GM23338 (cell line): ENCODE data around the gene PML. TPM values are rescaled to one million over a fixed set of nuclear protein-coding genes. Genes with fewer than 3 reads are reported as not detected.
A peak's percentile ranks its signal among the peaks of the same experiment; 100 is the strongest.
"Not testable (repeated sequence)": the region's sequence is repeated elsewhere in the genome, so short reads cannot be mapped to it uniquely, and the experiment has no call there.

Experiments used
- ATAC-seq: fragments of 200-7000 bp; cut with Tn5 transposase; 3 replicates; pipeline ENCODE4 v1.9.1; 2020
- DNase-seq: peaks from one replicate; pipeline ENCODE4 v3.0.0-alpha.2; 2015; ENCODE audit warnings: low spot score
- H2AFZ ChIP-seq: fragments of 200-600 bp; sonication (generic); 2 replicates; pipeline ENCODE4 v1.8.0; 2016; ENCODE audit warnings: antibody characterized with exemption, mild to moderate bottlenecking, moderate library complexity
- H3F3A ChIP-seq: fragments of 200-600 bp; sonication (generic); replicated peaks from 2 replicates; pipeline ENCODE4 v1.8.0; 2017; ENCODE audit warnings: antibody characterized with exemption, mixed run types, low read depth
- H3K27ac ChIP-seq: fragments of 200-600 bp; sonication (generic); 2 replicates; pipeline ENCODE4 v1.6.1; 2016; ENCODE audit warnings: low read depth
- H3K27me3 ChIP-seq: fragments of 200-600 bp; sonication (generic); 2 replicates; pipeline ENCODE4 v1.8.0; 2016; ENCODE audit warnings: mild to moderate bottlenecking, mixed run types, moderate library complexity; ENCODE audit not compliant: insufficient read depth
- H3K36me3 ChIP-seq: fragments of 200-600 bp; sonication (generic); 2 replicates; pipeline ENCODE4 v1.8.0; 2016; ENCODE audit warnings: mild to moderate bottlenecking; ENCODE audit not compliant: insufficient read depth
- H3K4me1 ChIP-seq: fragments of 200-600 bp; sonication (generic); 2 replicates; pipeline ENCODE4 v1.8.0; 2016; ENCODE audit warnings: mild to moderate bottlenecking, moderate library complexity; ENCODE audit not compliant: insufficient read depth
- H3K4me2 ChIP-seq: fragments of 200-600 bp; sonication (generic); 2 replicates; pipeline ENCODE4 v1.7.1; 2017; ENCODE audit warnings: mixed run types
- H3K4me3 ChIP-seq: fragments of 200-600 bp; sonication (generic); 2 replicates; pipeline ENCODE4 v1.6.1; 2016; ENCODE audit warnings: mixed run types
- H3K79me2 ChIP-seq: fragments of 200-600 bp; sonication (generic); replicated peaks from 2 replicates; pipeline ENCODE4 v1.8.0; 2017; ENCODE audit warnings: mild to moderate bottlenecking; ENCODE audit not compliant: insufficient read depth
- H3K9me2 ChIP-seq: fragments of 200-600 bp; sonication (generic); 2 replicates; pipeline ENCODE4 v1.8.0; 2017; ENCODE audit not compliant: insufficient read depth
- H4K20me1 ChIP-seq: fragments of 200-600 bp; sonication (generic); replicated peaks from 2 replicates; pipeline ENCODE4 v1.8.0; 2017; ENCODE audit warnings: mild to moderate bottlenecking; ENCODE audit not compliant: insufficient read depth
- H3K27ac Mint-ChIP-seq: 2 replicates; pipeline ENCODE4 v1.8.0; 2020; ENCODE audit warnings: inconsistent platforms, mild to moderate bottlenecking, moderate library complexity, mixed read lengths
- H3K27me3 Mint-ChIP-seq: 3 replicates; pipeline ENCODE4 v1.8.0; 2022; ENCODE audit warnings: low read depth, mild to moderate bottlenecking, moderate library complexity, mixed read lengths, inconsistent platforms; ENCODE audit not compliant: insufficient read depth, poor library complexity
- H3K36me3 Mint-ChIP-seq: 3 replicates; pipeline ENCODE4 v1.8.0; 2021; ENCODE audit warnings: low read depth, mild to moderate bottlenecking, inconsistent platforms, moderate library complexity, mixed read lengths
- H3K4me1 Mint-ChIP-seq: 3 replicates; pipeline ENCODE4 v1.8.0; 2020; ENCODE audit warnings: mild to moderate bottlenecking, inconsistent platforms, mixed read lengths
- H3K4me3 Mint-ChIP-seq: 3 replicates; pipeline ENCODE4 v1.8.0; 2021; ENCODE audit warnings: moderate library complexity, mild to moderate bottlenecking, inconsistent platforms, mixed read lengths
- H3K9me3 Mint-ChIP-seq: 3 replicates; pipeline ENCODE4 v1.8.0; 2020; ENCODE audit warnings: moderate library complexity, mild to moderate bottlenecking, inconsistent platforms, mixed read lengths
- EZH2 ChIP-seq: fragments of 200-600 bp; sonication (generic); IDR thresholded peaks from one replicate; pipeline ENCODE4 v1.8.0; 2017; ENCODE audit warnings: antibody characterized with exemption, mild to moderate bottlenecking, low read depth; ENCODE audit not compliant: unreplicated experiment
- EZH2phosphoT487 ChIP-seq: fragments of 200-600 bp; sonication (generic); IDR thresholded peaks from one replicate; pipeline ENCODE4 v1.8.1; 2018; ENCODE audit warnings: antibody characterized with exemption; ENCODE audit not compliant: unreplicated experiment
- JUNB ChIP-seq: IDR thresholded peaks from one replicate; pipeline ENCODE4 v1.6.1; 2016; ENCODE audit warnings: antibody characterized with exemption; ENCODE audit not compliant: unreplicated experiment
- NANOG ChIP-seq: IDR thresholded peaks from 2 replicates; pipeline ENCODE4 v1.6.1; 2016; ENCODE audit warnings: antibody characterized with exemption, borderline replicate concordance
- STAT1 ChIP-seq: IDR thresholded peaks from one replicate; pipeline ENCODE4 v1.6.1; 2016; ENCODE audit warnings: antibody characterized with exemption; ENCODE audit not compliant: unreplicated experiment
- ZNF331 ChIP-seq: fragments of 250-450 bp; sonication (Bioruptor Pico); IDR thresholded peaks from 2 replicates; pipeline ENCODE4 v1.5.0; 2020; ENCODE audit warnings: low read depth, mild to moderate bottlenecking, moderate library complexity
- polyA plus RNA-seq: library from polyadenylated mRNA; unstranded; fragments of >200 nt; fragmentation: Nextera tagmentation; extraction: Ambion mirVana; gene quantifications from 2 replicates; pipeline ENCODE4 v1.2.1, GENCODE V29; 2016
- total RNA-seq: library from RNA; depleted of rRNA; stranded (reverse); fragments of >200 nt; shearing (Covaris generic); gene quantifications from 2 replicates; pipeline ENCODE4 v1.2.3, GENCODE V29; 2014
- TF ChIP-seq, protein P1 (sequence below): fragments of 250-450 bp; sonication (Bioruptor Pico); IDR thresholded peaks from 2 replicates; pipeline ENCODE4 v1.5.0; 2020; ENCODE audit warnings: mild to moderate bottlenecking, moderate library complexity
- TF ChIP-seq, protein P2 (sequence below), 2 experiments: fragments of 200-600 bp in 1 of 2; sonication (generic) in 1 of 2; conservative IDR thresholded peaks; 2 replicates each; pipeline versions ENCODE4 v1.5.1 to v1.6.1; 2016 to 2017; ENCODE audit warnings: antibody characterized with exemption in 2 of 2, low read depth in 2 of 2, mild to moderate bottlenecking in 2 of 2, moderate library complexity in 1 of 2

The PML gene
- total and polyA plus RNA-seq, 2 experiments from 2014 or later = 19.0 to 73.1 TPM

DNA sequence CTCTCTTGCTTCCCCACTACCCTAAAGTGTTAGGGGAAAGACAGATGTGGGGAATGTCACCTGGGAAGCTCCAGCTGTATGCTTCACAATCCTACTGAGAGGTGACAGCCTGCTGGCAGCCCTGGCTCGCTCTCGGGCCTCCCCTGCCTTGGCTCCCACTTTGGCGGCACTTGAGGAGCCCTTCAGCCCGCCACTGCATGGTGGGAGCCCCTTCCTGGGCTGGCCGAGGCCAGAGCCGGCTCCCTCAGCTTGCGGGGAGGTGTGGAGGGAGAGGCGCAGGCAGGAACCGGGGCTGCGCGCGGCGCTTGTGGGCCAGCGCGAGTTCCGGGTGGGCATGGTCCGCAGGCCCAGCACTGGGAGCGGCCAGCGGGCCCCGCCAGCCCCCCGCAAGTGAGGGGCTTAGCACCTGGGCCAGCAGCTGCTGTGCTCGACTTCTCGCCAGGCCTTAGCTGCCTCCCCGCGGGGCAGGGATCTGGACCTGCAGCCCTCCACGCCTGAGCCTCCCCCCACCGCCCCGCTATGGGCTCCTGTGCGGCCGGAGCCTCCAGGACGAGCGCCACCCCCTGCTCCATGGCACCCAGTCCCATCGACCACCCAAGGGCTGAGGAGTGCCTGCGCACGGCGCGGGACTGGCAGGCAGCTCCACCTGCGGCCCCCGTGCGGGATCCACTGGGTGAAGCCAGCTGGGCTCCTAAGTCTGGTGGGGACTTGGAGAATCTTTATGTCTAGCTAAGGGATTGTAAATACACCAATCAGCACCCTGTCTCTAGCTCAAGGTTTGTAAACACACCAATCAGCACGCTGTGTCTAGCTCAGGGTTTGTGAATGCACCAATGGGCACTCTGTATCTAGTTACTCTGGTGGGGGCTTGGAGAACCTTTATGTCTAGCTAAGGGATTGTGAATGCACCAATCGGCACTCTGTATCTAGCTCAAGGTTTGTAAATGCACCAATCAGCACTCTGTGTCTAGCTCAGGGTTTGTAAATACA lies 58.0 kb downstream of the PML start:
- H3K27ac ChIP-seq, H3K27ac Mint-ChIP-seq, H3K36me3 Mint-ChIP-seq, H3K9me2 ChIP-seq, H4K20me1 ChIP-seq, H3K4me3 Mint-ChIP-seq, H3K9me3 Mint-ChIP-seq, H3K4me3 ChIP-seq, H3K4me2 ChIP-seq, H3K36me3 ChIP-seq, H3F3A ChIP-seq, ATAC-seq, H3K79me2 ChIP-seq, H2AFZ ChIP-seq, DNase-seq: not testable (repeated sequence)
- peaks cover 13% of the 10 kb centered on the region for H3K4me1 ChIP-seq
- H3K4me1 Mint-ChIP-seq = peaks cover 19% of the 10 kb centered on the region
- H3K27me3 ChIP-seq = peaks cover 12% of the 10 kb centered on the region; the same call in 1 of the 2 replicates
- peaks cover 21% of the 10 kb centered on the region for H3K27me3 Mint-ChIP-seq

DNA sequence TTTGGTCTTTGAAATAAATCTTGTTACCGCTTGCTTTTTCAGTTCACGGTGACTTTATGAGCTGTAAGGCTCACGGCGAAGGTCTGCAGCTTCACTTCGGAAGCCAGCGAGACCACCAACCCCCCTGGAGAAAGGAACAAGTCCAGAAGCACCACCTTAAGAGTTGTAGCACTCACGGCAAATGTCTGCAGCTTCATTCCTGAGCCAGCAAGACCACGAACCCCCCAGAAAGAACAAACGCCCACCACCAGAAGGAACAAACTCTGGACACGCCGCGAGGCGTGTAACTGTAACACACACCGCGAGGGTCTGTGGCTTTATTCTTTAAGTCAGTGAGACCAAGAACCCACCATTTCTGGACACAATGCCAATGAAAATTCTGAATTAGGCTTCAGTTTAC lies 59.0 kb downstream of the PML start:
- H3K79me2 ChIP-seq = no peaks in the 10 kb centered on the region
- H3K27ac ChIP-seq = no peak overlapping the region
- no peak overlapping the region for H3K4me3 ChIP-seq
- peaks cover 9% of the 10 kb centered on the region for H3K4me1 ChIP-seq
- no peaks in the 10 kb centered on the region for H4K20me1 ChIP-seq
- Mint-ChIP-seq H3K4me3 (no peak overlapping the region; the same call in 2 of the 3 replicates), H3K36me3 (no peaks in the 10 kb centered on the region), H3K9me3 (peaks cover 2% of the 10 kb centered on the region; the same call in 1 of the 3 replicates), H3K4me1 (peaks cover 15% of the 10 kb centered on the region), H3K27ac (no peak overlapping the region), H3K27me3 (peaks cover 21% of the 10 kb centered on the region)
- H3F3A ChIP-seq = no peaks in the 10 kb centered on the region
- 0 out of 2 replicates have a peak overlapping the region, but pooled peaks have one; percentile 74 for H2AFZ ChIP-seq
- no peak for ATAC-seq
- no peaks in the 10 kb centered on the region for H3K36me3 ChIP-seq
- no peaks in the 10 kb centered on the region for H3K9me2 ChIP-seq
- peaks cover 12% of the 10 kb centered on the region; the same call in 1 of the 2 replicates for H3K27me3 ChIP-seq
- no peak for DNase-seq
- peak overlapping the region; percentile 65; the same call in 1 of the 2 replicates for H3K4me2 ChIP-seq
- TF ChIP-seq, protein P1, sequence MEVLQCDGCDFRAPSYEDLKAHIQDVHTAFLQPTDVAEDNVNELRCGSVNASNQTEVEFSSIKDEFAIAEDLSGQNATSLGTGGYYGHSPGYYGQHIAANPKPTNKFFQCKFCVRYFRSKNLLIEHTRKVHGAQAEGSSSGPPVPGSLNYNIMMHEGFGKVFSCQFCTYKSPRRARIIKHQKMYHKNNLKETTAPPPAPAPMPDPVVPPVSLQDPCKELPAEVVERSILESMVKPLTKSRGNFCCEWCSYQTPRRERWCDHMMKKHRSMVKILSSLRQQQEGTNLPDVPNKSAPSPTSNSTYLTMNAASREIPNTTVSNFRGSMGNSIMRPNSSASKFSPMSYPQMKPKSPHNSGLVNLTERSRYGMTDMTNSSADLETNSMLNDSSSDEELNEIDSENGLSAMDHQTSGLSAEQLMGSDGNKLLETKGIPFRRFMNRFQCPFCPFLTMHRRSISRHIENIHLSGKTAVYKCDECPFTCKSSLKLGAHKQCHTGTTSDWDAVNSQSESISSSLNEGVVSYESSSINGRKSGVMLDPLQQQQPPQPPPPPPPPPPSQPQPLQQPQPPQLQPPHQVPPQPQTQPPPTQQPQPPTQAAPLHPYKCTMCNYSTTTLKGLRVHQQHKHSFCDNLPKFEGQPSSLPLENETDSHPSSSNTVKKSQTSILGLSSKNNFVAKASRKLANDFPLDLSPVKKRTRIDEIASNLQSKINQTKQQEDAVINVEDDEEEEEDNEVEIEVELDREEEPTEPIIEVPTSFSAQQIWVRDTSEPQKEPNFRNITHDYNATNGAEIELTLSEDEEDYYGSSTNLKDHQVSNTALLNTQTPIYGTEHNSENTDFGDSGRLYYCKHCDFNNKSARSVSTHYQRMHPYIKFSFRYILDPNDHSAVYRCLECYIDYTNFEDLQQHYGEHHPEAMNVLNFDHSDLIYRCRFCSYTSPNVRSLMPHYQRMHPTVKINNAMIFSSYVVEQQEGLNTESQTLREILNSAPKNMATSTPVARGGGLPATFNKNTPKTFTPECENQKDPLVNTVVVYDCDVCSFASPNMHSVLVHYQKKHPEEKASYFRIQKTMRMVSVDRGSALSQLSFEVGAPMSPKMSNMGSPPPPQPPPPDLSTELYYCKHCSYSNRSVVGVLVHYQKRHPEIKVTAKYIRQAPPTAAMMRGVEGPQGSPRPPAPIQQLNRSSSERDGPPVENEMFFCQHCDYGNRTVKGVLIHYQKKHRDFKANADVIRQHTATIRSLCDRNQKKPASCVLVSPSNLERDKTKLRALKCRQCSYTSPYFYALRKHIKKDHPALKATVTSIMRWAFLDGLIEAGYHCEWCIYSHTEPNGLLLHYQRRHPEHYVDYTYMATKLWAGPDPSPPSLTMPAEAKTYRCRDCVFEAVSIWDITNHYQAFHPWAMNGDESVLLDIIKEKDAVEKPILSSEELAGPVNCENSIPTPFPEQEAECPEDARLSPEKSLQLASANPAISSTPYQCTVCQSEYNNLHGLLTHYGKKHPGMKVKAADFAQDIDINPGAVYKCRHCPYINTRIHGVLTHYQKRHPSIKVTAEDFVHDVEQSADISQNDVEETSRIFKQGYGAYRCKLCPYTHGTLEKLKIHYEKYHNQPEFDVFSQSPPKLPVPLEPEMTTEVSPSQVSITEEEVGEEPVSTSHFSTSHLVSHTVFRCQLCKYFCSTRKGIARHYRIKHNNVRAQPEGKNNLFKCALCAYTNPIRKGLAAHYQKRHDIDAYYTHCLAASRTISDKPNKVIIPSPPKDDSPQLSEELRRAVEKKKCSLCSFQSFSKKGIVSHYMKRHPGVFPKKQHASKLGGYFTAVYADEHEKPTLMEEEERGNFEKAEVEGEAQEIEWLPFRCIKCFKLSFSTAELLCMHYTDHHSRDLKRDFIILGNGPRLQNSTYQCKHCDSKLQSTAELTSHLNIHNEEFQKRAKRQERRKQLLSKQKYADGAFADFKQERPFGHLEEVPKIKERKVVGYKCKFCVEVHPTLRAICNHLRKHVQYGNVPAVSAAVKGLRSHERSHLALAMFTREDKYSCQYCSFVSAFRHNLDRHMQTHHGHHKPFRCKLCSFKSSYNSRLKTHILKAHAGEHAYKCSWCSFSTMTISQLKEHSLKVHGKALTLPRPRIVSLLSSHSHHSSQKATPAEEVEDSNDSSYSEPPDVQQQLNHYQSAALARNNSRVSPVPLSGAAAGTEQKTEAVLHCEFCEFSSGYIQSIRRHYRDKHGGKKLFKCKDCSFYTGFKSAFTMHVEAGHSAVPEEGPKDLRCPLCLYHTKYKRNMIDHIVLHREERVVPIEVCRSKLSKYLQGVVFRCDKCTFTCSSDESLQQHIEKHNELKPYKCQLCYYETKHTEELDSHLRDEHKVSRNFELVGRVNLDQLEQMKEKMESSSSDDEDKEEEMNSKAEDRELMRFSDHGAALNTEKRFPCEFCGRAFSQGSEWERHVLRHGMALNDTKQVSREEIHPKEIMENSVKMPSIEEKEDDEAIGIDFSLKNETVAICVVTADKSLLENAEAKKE = no peak
- TF ChIP-seq, protein P2, sequence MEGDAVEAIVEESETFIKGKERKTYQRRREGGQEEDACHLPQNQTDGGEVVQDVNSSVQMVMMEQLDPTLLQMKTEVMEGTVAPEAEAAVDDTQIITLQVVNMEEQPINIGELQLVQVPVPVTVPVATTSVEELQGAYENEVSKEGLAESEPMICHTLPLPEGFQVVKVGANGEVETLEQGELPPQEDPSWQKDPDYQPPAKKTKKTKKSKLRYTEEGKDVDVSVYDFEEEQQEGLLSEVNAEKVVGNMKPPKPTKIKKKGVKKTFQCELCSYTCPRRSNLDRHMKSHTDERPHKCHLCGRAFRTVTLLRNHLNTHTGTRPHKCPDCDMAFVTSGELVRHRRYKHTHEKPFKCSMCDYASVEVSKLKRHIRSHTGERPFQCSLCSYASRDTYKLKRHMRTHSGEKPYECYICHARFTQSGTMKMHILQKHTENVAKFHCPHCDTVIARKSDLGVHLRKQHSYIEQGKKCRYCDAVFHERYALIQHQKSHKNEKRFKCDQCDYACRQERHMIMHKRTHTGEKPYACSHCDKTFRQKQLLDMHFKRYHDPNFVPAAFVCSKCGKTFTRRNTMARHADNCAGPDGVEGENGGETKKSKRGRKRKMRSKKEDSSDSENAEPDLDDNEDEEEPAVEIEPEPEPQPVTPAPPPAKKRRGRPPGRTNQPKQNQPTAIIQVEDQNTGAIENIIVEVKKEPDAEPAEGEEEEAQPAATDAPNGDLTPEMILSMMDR (conservative IDR thresholded peaks at IDR 0.05; ENCODE audit: low read depth in 2 of 2) = no peak
- no peak for TF ChIP-seq JUNB
- no peak for TF ChIP-seq EZH2phosphoT487
- TF ChIP-seq EZH2 = no peak
- no peak for TF ChIP-seq ZNF331 (CRISPR knock-in tag)
- TF ChIP-seq STAT1 = no peak
- TF ChIP-seq NANOG = no peak
